ENCODE results near the gene TP53BP1. TPM values are rescaled to one million over a fixed set of nuclear protein-coding genes. Genes with fewer than 3 reads are reported as not detected.

TP53BP1 gene
- total and polyA plus RNA-seq, 11 donors = 7.4 to 34.4 (median 27.4) TPM

DNA sequence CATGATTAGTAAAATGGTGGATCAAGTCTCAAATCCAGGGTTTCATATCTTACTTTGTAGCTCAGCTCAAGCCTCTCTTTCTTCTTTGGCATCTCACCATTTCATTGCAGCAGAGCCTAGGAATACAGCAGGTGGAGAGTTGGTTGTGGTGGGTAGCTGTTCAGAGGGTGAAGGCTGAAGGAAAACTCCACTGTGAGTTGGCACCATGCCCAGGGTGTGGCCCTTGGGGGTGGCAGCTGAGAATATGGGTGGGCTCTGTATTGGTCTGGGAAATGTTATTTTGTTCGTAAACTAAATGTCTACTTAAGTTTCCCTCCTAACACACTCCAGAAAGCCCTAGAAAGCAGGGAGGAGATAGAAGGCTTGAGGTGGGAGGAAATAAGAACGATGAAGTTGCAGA lies 22.8 kb upstream of the TP53BP1 start:
- TF ChIP-seq POLR2A (IDR thresholded peaks at IDR 0.05) = no peak
- TF ChIP-seq, protein P1, sequence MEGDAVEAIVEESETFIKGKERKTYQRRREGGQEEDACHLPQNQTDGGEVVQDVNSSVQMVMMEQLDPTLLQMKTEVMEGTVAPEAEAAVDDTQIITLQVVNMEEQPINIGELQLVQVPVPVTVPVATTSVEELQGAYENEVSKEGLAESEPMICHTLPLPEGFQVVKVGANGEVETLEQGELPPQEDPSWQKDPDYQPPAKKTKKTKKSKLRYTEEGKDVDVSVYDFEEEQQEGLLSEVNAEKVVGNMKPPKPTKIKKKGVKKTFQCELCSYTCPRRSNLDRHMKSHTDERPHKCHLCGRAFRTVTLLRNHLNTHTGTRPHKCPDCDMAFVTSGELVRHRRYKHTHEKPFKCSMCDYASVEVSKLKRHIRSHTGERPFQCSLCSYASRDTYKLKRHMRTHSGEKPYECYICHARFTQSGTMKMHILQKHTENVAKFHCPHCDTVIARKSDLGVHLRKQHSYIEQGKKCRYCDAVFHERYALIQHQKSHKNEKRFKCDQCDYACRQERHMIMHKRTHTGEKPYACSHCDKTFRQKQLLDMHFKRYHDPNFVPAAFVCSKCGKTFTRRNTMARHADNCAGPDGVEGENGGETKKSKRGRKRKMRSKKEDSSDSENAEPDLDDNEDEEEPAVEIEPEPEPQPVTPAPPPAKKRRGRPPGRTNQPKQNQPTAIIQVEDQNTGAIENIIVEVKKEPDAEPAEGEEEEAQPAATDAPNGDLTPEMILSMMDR (IDR thresholded peaks at IDR 0.05) = no peak
- H3K9me3 ChIP-seq = no peaks in the 10 kb centered on the region
- peaks cover 0 to 5% (median 0%) of the 10 kb centered on the region in 9 donors for H3K27me3 ChIP-seq
- H3K27ac ChIP-seq = peak overlapping the region in 10 of 12 donors; percentile 50 to 94 (median 80)
- peak overlapping the region in 1 of 12 donors; percentile 79 for H3K4me3 ChIP-seq
- DNase-seq (no peak), ATAC-seq (no peak)
- peaks cover 0 to 8% (median under 1%) of the 10 kb centered on the region in 9 donors for H3K36me3 ChIP-seq
- intact Hi-C loops (cut with DNase I) = loop anchor here in 2 of 10 donors (5.0 to 10.0 kb wide), 2 partner anchors 33 to 71 kb away; no protein-coding TSS in a partner anchor
- peaks cover 0 to 64% (median 38%) of the 10 kb centered on the region in 12 donors for H3K4me1 ChIP-seq
- WGBS, 4 donors = 35 to 39% (median 38%) methylated on average over 2 of the region's 2 CpGs

DNA sequence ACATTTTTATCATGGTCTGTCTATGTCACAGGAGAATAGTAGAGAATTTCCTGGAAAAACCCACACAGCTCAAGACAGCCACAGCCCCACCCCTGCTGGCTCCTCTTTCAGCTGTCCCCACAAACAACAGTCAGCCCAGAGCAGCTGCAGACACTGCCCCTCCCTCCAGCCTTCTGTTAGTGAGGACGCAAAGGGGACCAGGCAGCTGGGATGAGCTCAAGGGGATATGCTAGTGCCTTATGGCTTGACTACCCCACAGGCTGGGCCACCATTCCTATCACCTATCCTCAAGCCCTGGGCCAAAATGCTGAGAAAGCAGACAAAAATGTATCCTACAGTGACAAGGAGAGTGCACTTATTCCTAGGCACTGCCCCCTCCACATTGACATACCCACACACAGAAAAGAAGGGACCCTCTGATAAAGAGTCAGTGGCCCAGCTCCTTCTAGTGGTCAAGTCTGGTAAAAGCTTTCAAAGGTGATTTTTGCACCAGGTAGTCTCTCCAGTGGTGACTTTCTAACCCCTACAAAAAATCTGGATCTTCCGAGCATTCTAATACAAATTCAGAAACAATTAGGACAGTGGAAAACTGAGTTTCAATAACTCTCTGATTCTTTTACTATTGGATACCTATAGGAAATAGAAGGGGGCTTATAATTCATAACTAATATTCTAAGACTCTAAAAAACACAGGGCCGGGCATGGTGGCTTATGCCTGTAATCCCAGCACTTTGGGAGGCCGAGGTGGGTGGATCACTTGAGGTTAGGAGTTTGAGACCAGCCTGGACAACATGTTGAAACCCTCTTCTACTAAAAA lies 21.5 kb upstream of the TP53BP1 start:
- peak; percentile 71 to 84 (median 73) for DNase-seq
- ATAC-seq = peak in 1 of 4 donors; percentile 10
- peak overlapping the region in 10 of 12 donors; percentile 6 to 94 (median 54) for H3K27ac ChIP-seq
- peaks cover 0 to 5% (median 0%) of the 10 kb centered on the region in 9 donors for H3K27me3 ChIP-seq
- WGBS, 4 donors = 59 to 67% (median 60%) methylated on average over 4 of the region's 4 CpGs
- no peak overlapping the region for H3K4me3 ChIP-seq
- no peaks in the 10 kb centered on the region for H3K9me3 ChIP-seq
- TF ChIP-seq, protein P1 (IDR thresholded peaks at IDR 0.05) = peak; percentile 22 to 57 (median 40)
- TF ChIP-seq POLR2A (IDR thresholded peaks at IDR 0.05) = no peak
- no peaks in the 10 kb centered on the region for H3K36me3 ChIP-seq
- peaks cover 0 to 69% (median 45%) of the 10 kb centered on the region in 12 donors for H3K4me1 ChIP-seq
- intact Hi-C loops (cut with DNase I) = loop anchor here in 3 of 10 donors (5.0 to 10.0 kb wide), 3 partner anchors 32 to 72 kb away; no protein-coding TSS in a partner anchor

DNA sequence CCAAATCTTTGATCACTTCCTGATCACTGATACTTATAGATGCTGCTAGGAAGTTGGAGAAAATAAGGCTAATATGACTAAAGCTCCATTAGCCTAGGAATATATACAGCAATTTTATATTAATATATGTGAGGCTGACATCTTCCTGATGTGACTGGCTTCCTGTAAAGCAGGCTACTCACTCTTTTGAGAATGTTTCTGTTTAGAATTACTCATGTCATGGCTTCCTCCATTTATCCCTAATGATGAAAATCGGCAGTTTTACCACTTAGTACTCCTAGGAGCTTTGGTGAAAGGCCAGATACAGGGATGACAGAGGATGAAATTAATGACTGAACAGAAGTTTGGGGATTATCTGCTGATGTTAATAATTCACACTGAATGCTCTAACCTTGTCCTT lies 20.6 kb upstream of the TP53BP1 start:
- DNase-seq (no peak), ATAC-seq (no peak)
- Histone ChIP-seq H3K4me3 (no peak overlapping the region), H3K4me1 (peaks cover 0 to 69% (median 50%) of the 10 kb centered on the region in 12 donors), H3K36me3 (no peaks in the 10 kb centered on the region), H3K9me3 (no peaks in the 10 kb centered on the region), H3K27ac (peak overlapping the region in 11 of 12 donors; percentile 6 to 94 (median 50)), H3K27me3 (peaks cover 0 to under 1% (median 0%) of the 10 kb centered on the region in 9 donors)
- intact Hi-C loops (cut with DNase I) = loop anchor here in 2 of 10 donors (5.0 to 10.0 kb wide), 2 partner anchors 69 to 71 kb away; no protein-coding TSS in a partner anchor
- no peak for TF ChIP-seq POLR2A (IDR thresholded peaks at IDR 0.05)
- TF ChIP-seq, protein P1 (IDR thresholded peaks at IDR 0.05) = no peak
- WGBS, 4 donors = 60 to 69% (median 60%) methylated on average over 1 of the region's 1 CpG

All from heart left ventricle (tissue), 16 donors.